DMS114 treated with DMSO at 0.1 percent for 48 hours (cell line): ENCODE results near the gene ERG28.

Experiments
- DNase-seq: peaks from one replicate; lab custom pipeline; 2025; ENCODE audit not compliant: unreplicated experiment; lab: John Stamatoyannopoulos, UW

ERG28 gene

DNA sequence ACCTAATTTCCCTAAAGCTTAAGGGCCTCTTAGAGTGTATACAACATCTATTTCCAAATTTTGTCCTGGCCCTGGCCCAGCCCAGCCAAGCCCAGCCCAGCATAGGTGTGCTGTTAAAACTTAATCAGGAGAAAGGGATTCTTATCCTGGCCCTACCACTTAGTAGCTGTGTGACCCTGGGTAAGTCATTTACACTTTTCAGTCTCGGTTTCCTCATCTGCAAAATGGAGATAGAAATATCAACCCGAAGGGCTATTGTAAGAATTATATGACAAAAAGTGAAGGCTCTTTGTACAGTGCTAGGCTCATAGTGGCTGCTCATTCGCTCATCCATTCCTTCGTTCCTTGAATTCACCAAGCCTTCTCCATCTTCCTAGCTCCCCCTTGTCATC is 442 bp downstream of the ERG28 start:
- DNase-seq, result no peak

DNA sequence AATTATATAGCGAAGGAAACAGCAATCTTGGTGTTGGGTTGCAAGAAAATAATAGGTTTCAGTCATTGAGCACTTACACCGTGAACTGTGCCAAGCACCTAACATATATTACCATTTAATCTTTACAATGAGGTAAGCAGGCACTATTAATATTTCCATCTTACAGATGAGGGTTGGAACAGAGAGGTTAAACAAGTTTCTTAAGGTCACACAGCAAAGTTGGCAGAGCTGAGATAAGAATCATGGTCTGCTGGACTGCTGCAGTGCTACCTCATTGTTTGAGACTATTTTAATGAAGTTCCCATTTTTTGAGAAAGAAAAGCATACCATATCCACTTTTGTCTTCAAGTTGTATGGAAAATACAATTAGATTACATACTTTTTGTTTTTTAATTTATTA is 1.7 kb downstream of the ERG28 start:
- no peak for DNase-seq

DNA sequence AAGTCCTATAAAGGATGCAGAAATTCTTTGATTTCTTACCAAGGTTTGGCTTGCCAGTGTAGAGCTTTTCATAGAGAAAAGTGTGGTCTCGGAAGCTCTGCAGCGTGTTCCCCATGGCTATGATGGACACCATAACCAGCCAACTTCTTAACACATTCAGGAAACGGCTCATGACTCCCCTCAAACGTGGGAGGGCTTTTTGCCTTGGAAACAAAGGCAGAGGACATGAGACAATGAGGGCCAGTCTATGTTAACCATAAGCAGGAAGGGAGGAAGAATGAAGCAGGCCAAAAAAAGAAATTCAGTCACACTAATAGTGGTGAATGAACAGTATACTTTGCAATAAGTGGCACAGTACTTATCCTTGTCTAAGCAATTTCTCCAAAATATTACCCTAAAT is 3.3 kb downstream of the ERG28 start:
- no peak for DNase-seq

DNA sequence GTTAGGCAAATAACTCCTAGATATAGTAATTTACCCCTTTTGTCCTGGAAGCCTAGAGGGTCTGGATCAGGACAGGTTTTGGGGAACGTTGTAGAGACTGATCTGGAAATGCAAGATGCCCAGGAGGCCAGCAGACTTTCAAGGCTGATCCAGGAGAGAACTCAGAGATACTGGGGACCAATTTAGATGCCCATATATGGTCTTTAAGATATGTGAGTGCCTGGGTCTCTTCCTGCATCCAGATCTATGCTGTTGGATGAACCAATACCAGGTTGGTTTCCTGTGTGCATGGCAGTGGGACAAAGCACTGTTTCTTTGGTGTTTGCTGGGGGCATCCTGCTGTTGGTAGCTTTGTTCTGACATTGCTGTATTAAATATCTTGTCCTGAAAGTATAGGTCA is 5.4 kb downstream of the ERG28 start:
- no peak for DNase-seq

DNA sequence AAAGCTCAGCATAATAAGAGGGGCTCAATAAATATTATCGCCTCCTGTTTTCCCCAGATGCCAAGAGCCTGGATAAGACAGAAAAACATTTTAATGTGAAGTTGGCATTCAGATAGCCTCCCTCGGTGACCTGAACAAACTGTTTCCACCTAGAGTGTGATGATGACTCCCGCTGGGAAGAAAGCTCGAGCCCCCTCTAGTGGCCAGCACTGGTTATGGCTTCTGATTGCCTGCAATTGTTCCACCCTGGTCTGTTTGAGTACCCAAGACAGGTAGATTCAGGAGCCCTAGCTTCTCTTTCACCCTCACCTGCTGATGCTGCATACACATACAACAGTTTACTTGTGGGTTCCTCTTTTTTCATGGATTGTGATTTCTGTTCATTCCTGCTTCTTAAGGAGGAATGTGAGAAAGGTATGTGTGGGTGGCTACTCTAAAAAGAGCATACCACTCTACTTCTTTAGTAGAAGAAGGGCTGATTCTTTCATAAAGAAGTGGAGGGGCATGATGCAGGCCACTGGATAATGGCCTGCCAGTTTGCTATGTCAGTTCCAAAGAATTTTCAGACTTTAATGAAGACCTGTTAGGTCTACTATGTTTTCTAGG is 6.4 kb downstream of the ERG28 start:
- peak; percentile 52 for DNase-seq

DNA sequence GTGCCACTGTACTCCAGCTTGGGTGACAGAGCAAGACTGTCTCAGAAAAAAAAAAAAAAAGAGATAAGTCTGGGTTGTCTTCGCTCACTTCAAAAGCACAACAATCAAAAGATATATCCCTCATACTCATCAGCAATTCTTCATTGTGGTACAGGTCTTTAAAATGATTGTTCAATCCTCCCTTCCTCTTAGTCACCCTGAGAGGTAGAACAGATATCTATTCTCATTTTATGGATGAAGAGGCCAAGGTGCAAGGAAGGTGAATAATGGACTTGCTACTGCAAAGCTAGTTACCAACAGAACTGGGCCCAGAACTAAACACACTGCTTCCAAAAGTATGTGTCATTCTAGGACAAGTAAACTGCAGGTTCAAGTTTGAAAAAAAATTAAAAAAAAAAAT is 7.1 kb downstream of the ERG28 start:
- no peak for DNase-seq

DNA sequence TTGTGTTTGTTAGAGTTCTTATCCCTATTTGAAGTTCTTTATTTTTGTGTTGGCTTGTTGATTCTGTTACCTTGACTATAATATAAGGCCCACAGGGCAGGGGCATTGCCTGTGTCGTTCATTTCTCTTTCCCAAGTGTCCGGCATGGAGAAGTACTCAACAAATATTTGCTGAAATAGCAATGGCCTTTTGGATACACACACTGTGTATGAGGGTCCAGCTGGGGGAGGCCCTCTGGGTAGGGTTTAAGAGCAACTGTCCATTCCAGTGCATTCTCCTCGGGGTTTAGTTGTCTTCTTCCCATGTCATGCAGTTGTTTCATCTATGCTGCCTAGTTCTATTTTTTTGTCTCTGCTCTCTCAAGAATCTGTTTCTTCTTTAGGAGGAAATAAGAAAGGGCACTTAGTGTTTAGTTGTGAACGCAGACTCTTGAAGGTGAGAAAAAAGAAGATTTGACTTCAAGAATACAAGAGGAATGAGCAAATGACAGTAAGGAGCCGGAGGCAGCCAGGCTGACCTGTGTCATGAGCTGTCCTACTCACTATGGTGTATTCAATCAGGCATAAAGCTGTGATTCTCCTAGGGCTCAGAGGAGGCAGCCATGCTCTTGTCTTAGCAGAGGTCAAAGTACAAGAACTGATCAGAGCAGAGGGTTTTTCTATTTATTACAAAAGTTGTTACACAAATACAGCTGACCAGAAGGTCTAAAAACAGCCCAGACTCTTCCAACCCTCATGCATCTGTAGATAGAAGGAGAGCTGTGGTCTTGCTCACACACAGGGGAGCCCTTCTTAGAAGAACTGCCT is 10.2 kb downstream of the ERG28 start:
- DNase-seq, result no peak

DNA sequence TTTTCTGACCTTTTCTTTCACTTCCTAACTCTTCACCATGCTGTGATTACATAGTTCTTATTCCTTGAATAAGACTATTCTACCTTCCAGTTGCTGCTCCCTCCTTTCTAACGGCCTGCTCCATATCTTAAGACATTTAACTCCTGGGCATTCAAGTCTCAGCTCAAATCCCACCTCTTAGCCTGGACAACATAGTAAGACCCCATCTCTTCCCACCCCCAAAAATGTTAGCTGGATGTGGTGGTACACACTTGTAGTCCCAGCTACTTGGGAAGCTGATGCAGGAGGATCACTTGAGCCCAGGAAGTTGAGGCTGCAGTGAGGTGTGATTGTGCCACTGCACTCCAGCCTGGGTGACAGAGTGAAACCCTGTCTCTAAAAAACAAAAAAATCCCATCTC is 10.9 kb downstream of the ERG28 start:
- no peak for DNase-seq

DNA sequence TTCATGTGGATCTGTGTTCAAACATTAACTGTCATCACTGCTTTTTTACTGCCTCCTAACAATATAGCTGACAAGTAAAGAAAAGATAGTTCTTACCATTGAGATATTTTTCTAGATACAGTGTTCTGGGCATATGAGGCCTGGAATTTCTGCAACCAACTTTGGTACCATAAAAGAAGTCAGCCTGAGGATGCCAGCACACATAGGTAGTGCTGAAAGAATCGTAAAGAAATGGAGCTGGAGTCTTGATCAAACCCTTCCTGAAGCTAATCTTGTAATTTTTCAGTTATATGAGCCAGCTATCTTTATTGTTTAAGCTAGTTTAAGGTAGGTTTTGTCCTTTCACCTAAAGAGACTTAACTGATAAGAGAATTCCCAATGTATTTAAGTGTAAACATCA is 11.3 kb downstream of the ERG28 start:
- DNase-seq, result no peak

DNA sequence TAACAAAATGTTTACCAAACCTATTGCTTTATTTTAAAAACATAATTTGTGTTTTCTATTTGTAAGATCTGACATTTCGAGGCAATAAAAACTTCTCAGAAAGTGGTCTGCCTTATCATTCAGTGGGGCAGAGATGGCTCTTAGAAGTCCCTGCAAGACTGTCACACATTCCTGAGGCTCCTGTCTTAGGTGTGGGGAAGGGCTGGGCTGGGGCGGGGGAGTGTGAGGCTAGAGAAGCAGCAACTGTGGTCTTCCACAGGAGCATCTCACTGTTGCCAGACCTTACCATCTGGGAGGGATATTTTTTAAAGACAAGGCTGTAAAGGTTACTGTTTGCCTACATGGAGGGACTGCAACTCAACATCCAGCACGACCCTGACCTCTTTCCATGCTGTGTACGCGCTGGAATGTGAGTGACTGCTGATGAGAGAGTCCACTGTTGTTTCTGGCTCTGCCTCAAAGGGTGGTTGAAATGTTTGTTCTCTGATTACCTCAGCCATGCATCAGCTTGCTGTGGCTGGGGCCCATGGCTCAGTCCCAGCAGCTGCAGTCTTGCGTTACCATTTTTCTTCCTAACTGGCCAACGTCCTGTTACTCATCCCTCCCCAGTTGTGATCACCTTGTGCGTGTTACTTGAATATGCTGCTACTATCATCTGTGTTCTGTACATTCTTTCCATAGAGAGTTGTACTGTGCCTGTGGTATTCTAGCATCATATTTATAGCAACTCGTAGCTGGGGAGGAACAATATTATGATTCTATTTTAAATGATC is 12.4 kb downstream of the ERG28 start:
- no peak for DNase-seq

DNA sequence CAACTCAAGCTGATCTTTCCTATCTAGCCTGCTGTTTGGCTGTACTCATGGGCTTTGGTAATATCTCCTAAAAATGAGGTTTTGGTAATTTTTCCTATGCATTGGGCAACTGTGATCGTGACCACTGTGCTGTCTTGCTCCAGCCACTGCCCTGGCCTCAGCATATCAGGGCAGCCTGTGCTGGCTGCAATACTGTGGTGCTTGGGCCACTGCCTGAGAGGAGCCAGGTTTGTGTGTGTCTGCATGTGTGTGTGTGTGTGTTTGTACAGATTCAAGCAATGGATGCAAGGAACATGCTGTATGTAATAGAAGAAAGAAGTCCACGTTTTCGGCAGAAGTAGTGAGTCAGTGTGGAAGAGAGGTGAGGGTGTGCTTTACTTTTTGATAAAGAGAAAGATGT is 13.0 kb downstream of the ERG28 start:
- no peak for DNase-seq

DNA sequence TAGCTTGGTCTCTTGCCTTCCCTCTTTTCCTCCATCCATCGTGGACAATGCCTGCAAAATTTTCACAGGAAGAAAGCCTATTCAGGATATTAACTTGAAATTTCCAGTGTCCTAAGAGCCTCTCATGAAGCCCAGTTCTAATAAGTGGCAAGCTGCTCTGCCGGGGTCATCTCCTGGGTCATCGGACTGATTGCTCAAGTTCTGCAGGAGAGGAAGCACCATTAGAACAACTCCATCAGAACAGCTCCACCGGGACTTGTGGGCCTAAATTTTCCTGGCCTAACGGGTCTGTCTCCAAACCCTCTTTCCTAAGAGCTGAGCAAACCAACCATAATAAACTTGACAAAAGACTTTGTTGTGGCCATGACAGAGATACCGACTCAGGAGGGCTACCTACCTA is 13.9 kb downstream of the ERG28 start:
- no peak for DNase-seq

DNA sequence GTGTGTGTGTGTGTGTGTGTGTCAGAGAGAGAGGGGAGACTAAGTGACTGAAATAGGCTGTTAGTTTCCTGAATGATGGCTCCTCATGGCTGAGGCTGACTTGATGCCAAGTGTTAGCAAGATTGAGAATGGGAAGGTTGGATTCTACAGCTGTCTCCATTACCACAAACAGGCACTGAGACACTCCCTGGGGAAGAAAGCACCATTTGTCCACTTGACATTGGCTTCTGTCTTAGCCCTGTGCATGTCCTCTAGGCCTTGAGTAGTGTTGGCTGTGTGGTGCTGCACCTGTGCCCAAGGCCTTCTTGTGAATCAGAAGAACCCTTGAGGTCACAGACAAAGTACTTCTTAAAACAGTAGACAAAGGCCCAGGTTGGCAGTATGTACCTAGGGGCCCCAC is 15.6 kb downstream of the ERG28 start:
- no peak for DNase-seq

DNA sequence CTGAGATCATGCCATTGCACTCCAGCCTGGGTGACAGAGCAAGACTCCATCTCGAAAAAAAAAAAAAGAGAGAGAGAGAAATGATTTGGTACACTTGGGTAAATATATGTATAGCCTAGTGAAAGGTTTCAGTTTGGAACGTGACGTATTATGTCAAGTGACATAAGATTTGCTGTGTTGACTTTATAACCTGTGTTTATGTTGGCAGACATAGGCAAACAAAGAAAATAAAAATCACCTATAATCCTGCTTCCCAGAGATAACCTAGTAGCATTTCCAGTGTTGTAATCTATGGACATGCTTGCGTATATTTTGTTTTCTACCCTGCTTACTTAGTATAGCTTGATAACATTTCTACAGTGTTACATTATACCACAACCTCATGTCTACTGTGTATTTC is 16.7 kb downstream of the ERG28 start:
- DNase-seq, result no peak

DNA sequence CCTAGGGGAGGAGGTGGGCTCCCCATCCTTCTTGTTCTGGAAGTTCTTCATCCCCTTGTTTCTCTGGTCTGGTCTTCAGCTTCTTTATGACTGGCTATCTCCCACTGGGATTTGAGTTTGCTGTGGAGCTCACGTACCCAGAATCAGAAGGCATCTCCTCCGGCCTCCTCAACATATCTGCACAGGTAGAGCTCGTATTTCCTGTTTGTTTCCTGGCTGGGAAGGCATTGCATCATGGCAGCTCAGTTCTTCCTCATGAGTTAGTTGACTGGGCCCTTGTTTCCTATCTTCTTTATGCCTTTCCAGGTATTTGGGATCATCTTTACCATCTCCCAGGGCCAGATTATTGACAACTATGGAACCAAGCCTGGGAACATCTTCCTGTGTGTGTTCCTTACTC is 19.8 kb downstream of the ERG28 start:
- DNase-seq, result no peak

DNA sequence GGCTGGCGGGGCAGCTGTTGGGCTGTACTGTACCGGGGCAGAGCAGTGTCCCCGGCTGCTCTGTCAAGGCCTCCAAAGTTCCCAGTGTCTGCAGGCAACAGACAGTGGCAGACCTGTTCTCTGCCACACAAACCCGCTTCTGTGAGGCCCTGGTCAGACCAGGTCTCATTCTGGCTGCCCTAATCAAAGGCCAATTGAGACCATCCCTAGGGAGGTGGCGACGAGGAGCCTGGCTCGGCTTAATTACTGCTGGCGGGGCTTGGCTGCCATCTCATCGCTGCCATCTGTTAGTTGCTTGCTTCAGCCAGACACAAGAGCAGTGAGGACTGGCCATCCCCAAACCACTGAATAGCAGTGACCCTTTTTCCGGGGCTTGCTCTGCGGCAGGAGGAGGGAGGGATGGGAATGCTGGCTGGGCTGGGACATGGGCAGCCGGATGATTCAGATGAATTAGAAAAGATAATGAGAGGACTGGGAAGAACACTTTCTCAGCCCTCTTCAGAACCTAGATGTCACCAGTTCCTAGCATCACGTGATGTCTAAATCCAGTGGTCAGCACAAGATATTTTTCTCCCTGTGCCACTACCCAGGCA is 24.5 kb downstream of the ERG28 start:
- DNase-seq, result no peak

DNA sequence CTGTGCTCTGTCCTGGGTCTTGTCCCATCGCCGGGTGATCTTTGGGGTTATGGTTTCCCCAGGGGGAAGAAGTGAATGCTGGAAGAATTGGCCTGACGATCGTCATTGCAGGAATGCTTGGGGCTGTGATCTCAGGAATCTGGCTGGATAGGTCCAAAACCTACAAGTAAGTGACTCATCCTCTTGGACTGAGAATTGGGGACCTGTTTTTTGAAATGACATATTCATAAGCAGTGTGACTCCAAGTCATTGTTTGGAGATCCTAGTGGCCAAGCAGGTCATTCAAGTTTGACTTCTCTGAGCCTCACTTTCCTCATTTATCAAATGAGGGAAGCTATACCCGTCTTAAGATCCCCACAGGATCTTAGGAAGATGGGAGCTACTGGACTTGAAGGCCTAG is 25.8 kb downstream of the ERG28 start:
- no peak for DNase-seq

DNA sequence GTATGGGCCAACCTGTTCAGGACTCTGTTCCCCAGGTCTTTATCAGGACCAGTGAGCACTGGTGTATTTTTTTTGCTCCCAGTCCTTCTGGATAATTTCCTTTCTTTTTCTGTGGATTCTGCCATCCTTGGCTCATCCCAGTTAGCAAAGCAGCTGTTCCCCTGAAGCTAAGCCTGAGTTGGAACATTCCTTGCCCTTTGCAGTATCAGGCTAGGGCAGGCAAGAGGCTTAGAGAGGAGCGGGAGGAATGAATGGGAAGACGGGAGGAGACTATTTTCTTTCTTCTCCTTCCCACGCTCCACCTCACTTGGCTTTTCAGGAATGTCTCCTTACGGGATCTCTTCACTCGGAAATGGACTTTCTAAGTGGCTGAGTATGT is 29.2 kb downstream of the ERG28 start:
- DNase-seq, result no peak

DNA sequence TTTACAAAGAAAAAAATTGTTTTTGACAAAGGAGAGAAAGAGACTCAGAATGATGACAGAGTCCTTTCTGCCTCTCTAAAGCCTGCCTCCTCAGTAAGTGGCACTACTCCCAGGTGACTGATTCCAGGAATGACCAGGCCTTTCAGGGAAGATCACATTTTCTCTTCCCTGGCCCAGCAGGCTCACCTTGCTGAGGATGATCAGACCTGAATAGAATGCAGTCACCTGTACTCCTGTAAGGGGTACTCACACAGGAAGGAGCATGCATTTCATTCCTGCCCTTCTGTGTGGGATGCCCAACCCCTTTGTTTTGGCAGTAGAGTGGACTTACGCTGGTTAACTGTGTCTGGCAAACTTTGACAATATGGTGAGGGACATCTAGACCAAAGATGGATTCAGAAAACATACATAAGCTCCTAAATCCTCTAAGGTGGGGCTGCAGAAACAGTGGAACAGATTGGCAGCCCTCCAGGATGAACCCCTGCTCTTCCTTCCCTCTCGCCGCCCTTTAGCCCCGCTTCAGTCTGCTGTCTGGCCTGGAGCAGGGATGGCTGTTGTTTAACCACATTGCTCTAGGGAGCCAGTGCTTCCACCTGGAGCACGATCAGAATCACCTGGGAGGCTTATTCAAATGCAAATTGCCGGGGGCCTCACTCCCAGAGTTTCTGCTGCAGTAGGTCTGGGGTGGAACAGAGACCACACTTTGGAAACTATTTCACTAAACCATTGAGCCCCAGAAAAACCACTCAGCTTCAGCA is 29.8 kb downstream of the ERG28 start:
- DNase-seq, result no peak

DNA sequence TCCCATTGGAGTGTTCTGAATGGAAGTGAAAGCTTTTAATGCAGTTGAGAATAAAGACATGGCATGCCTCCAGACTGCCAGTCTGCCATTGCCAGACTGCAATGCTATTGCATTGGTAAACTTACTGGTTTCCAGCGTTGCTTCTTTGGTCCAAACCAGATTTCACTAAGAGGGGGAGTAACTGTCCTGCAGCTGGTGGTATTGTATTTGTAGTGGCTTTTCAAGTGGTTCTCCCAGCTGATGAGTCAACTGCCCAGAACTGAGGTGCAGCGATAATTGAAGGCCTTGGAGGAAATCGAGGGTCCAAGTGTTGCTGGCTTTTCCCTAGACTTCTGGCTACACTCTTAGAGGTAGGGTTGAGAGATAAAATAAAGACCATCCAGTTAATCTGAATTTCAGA is 31.9 kb downstream of the ERG28 start:
- no peak for DNase-seq

DNA sequence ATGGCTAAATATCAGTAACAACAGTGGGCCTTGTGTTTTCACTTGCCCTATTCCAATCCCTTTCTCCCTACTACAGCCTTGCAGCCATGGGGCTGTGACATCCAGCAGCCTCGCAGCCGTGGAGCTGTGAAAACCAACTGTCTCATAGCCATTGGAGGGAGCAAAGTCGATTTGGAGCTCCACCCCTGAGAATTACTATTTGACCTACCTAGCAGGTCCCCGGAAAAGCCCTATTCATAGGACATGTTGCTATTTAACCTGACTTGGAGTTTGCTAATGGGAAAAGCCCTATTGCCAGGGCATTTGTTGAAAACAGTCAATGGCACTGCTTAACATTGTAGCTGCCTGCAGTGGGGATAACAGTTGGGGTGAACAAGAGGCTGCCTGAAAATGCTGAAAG is 33.3 kb downstream of the ERG28 start:
- no peak for DNase-seq
